Body of pancreas (tissue), 4 donors: ENCODE results near the gene ZNF8. TPM values are rescaled to one million over a fixed set of nuclear protein-coding genes. Genes with fewer than 3 reads are reported as not detected.

Experiments
- ATAC-seq: fragments of 150-250 bp; one replicate; pipeline ENCODE4 v1.9.1; 2016
- DNase-seq, 4 donors: peaks; one replicate each; pipeline ENCODE4 v3.0.0-alpha.2; 2019
- H3K27ac ChIP-seq, 4 donors: fragments of 200-600 bp; sonication (generic); 1 replicate in 3 of 4; 2 replicates in 1 of 4; pipeline versions ENCODE4 v1.5.1 to v1.6.1; 2016 to 2019; ENCODE audit warnings: mild to moderate bottlenecking in 1 of 4, mixed read lengths in 1 of 4, moderate library complexity in 1 of 4
- H3K27me3 ChIP-seq, 2 donors: fragments of 200-600 bp; sonication (generic); one replicate each; pipeline ENCODE4 v1.6.0; 2016; ENCODE audit warnings: mild to moderate bottlenecking in 1 of 2
- H3K36me3 ChIP-seq, 2 donors: fragments of 200-600 bp; sonication (generic); replicated peaks in 1 of 2; 2 replicates each; pipeline ENCODE4 v1.5.1; 2016; ENCODE audit warnings: low read depth in 2 of 2; ENCODE audit not compliant: insufficient read depth in 1 of 2
- H3K4me1 ChIP-seq: fragments of 200-600 bp; sonication (generic); one replicate; pipeline ENCODE4 v1.6.0; 2016
- H3K4me3 ChIP-seq, 2 donors: fragments of 200-600 bp; sonication (generic); 1 replicate in 1 of 2; 2 replicates in 1 of 2; pipeline ENCODE4 v1.5.1; 2016 to 2019
- H3K9me3 ChIP-seq, 3 donors: fragments of 200-600 bp; sonication (generic); 1 replicate in 2 of 3; 2 replicates in 1 of 3; pipeline ENCODE4 v1.5.1; 2016
- CTCF ChIP-seq, 7 experiments: fragments of 450-650 bp in 4 of 7; fragments of 200-600 bp in 3 of 7; sonication (generic) in 3 of 7; IDR thresholded peaks; one replicate each; pipeline ENCODE4 v1.5.1; 2016 to 2019; ENCODE audit warnings: antibody characterized with exemption in 7 of 7
- POLR2A ChIP-seq, 3 donors: fragments of 450-650 bp; IDR thresholded peaks; one replicate each; pipeline ENCODE4 v1.6.1; 2016; ENCODE audit warnings: antibody characterized with exemption in 3 of 3, mild to moderate bottlenecking in 2 of 3
- WGBS, 2 donors: methylation state at CpG; one replicate each; pipeline ENCODE4 v1.1.5; 2017; 5-methylcytosine and 5-hydroxymethylcytosine counted together
- intact Hi-C: fragments of 100-400 bp; cut with DNase I; formaldehyde crosslinking; loops from one replicate; pipeline ENCODE4 v1.15.1; 2023
- total RNA-seq, 2 donors: library from RNA; depleted of rRNA; stranded (reverse); fragments of >200 nt; gene quantifications; one replicate each; pipeline ENCODE4 v1.1.0, GENCODE V29; 2016

The ZNF8 gene
- total RNA-seq, 2 donors from 2014 or later: 3.6 to 4.6 TPM

- no peak overlapping the region for H3K4me3 ChIP-seq
- no peak for DNase-seq
- intact Hi-C loops: no loop called here
- H3K9me3 ChIP-seq: peaks cover 0 to 83% (median 0%) of the 10 kb centered on the region in 3 donors
- no peaks in the 10 kb centered on the region for H3K36me3 ChIP-seq
- WGBS, 2 donors: 97 to 100% methylated on average over 3 of the region's 3 CpGs
- ATAC-seq: no peak
- TF ChIP-seq POLR2A (IDR thresholded peaks at IDR 0.05) (no peak), CTCF (IDR thresholded peaks at IDR 0.05) (no peak)
- H3K4me1 ChIP-seq: no peaks in the 10 kb centered on the region
- H3K27ac ChIP-seq: no peak overlapping the region
- no peaks in the 10 kb centered on the region for H3K27me3 ChIP-seq
Observed at GRCh38 chr19:58265100-58265499, 13.7 kb upstream of the ZNF8 start.

- no peak overlapping the region for H3K4me3 ChIP-seq
- intact Hi-C loops: no loop called here
- H3K27me3 ChIP-seq: no peaks in the 10 kb centered on the region
- DNase-seq: no peak
- 91 to 92% methylated on average over 3 of the region's 3 CpGs for WGBS, 2 donors
- TF ChIP-seq POLR2A (IDR thresholded peaks at IDR 0.05) (no peak), CTCF (IDR thresholded peaks at IDR 0.05) (no peak)
- peaks cover 0 to 71% (median 0%) of the 10 kb centered on the region in 3 donors for H3K9me3 ChIP-seq
- no peak for ATAC-seq
- H3K36me3 ChIP-seq: no peaks in the 10 kb centered on the region
- no peak overlapping the region for H3K27ac ChIP-seq
- no peaks in the 10 kb centered on the region for H3K4me1 ChIP-seq
Observed at GRCh38 chr19:58268344-58268743, 10.4 kb upstream of the ZNF8 start.

- intact Hi-C loops: no loop called here
- WGBS, 2 donors: 79 to 97% methylated on average over 2 of the region's 2 CpGs
- no peak for DNase-seq
- no peak for ATAC-seq
- Histone ChIP-seq H3K36me3 (no peaks in the 10 kb centered on the region), H3K4me3 (no peak overlapping the region), H3K9me3 (peaks cover 0 to 21% (median 0%) of the 10 kb centered on the region in 3 donors), H3K27ac (no peak overlapping the region), H3K4me1 (peaks cover 15% of the 10 kb centered on the region), H3K27me3 (no peaks in the 10 kb centered on the region)
- TF ChIP-seq POLR2A (IDR thresholded peaks at IDR 0.05) (no peak), CTCF (IDR thresholded peaks at IDR 0.05) (no peak)
Observed at GRCh38 chr19:58274771-58275201, 4.0 kb upstream of the ZNF8 start.

GRCh38 chr19:58275564-58275963 is 3.2 kb upstream of the ZNF8 start:
- ATAC-seq (no peak), DNase-seq (no peak)
- Histone ChIP-seq H3K36me3 (no peaks in the 10 kb centered on the region), H3K27ac (no peak overlapping the region), H3K4me3 (no peak overlapping the region), H3K27me3 (no peaks in the 10 kb centered on the region), H3K4me1 (peaks cover 20% of the 10 kb centered on the region), H3K9me3 (peaks cover 0 to 15% (median 0%) of the 10 kb centered on the region in 3 donors)
- intact Hi-C loops: no loop called here
- WGBS, 2 donors: 96 to 100% methylated on average over 3 of the region's 3 CpGs
- TF ChIP-seq CTCF (IDR thresholded peaks at IDR 0.05): no peak

- WGBS, 2 donors: 89 to 95% methylated on average over 7 of the region's 7 CpGs
- intact Hi-C loops: no loop called here
- no peak overlapping the region for H3K4me3 ChIP-seq
- no peaks in the 10 kb centered on the region for H3K36me3 ChIP-seq
- ATAC-seq (no peak), DNase-seq (no peak)
- H3K4me1 ChIP-seq: peaks cover 20% of the 10 kb centered on the region
- H3K9me3 ChIP-seq: peaks cover 0 to 1% (median 0%) of the 10 kb centered on the region in 3 donors
- no peaks in the 10 kb centered on the region for H3K27me3 ChIP-seq
- no peak for TF ChIP-seq CTCF (IDR thresholded peaks at IDR 0.05)
- TF ChIP-seq POLR2A (IDR thresholded peaks at IDR 0.05): no peak
- H3K27ac ChIP-seq: no peak overlapping the region
Observed at GRCh38 chr19:58277197-58277596, 1.6 kb upstream of the ZNF8 start.
